Measurements from ENCODE around the gene WDR49. TPM values are rescaled to one million over a fixed set of nuclear protein-coding genes. Genes with fewer than 3 reads are reported as not detected.

The WDR49 gene
- total and polyA plus RNA-seq, 3 experiments from 2014 or later = 0.35 to 0.74 TPM; not detected in 1

DNA sequence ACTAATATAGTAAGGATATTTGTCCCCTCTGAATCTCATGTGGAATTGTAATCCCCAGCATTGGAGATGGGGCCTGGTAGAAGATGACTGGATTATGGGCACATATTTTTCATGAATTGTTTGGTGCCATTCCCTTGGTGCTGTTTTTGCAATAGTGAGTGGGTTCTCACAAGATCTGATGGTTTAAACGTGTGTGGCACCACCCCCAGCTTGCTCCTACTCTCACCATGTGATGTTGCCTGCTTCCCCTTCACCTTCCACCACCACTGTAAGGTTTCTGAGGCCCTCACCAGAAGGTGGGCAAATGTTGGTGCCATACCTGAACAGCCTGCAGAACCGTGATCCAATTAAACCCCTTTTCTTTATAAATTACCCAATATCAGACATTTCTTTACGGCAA is 151.8 kb downstream of the WDR49 start:
- no peak for DNase-seq
- no peak overlapping the region for H3K27ac Mint-ChIP-seq
- no peak overlapping the region for H3K4me3 Mint-ChIP-seq
- peaks cover 0 to 2% (median 0%) of the 10 kb centered on the region in 5 donors for H3K9me3 Mint-ChIP-seq
- H3K36me3 Mint-ChIP-seq = no peaks in the 10 kb centered on the region
- Histone ChIP-seq H3K4me1 (ENCODE audit: insufficient read depth, low read length) (no peaks in the 10 kb centered on the region), H3K9me3 (ENCODE audit: low read length) (no peaks in the 10 kb centered on the region), H3K4me3 (ENCODE audit: low read length) (no peak overlapping the region), H3K27me3 (ENCODE audit: insufficient read depth, low read length, poor library complexity, severe bottlenecking) (no peaks in the 10 kb centered on the region), H3K27ac (ENCODE audit: low read depth, low read length) (no peak overlapping the region), H3K36me3 (ENCODE audit: insufficient read depth, low read length) (no peaks in the 10 kb centered on the region)
- POLR2A ChIA-PET = no interaction called here
- no peaks in the 10 kb centered on the region for H3K4me1 Mint-ChIP-seq
- CTCF ChIA-PET = no interaction called here
- no peaks in the 10 kb centered on the region for H3K27me3 Mint-ChIP-seq

GRCh38 chr3:167497903-167498302 is 155.8 kb downstream of the WDR49 start:
- DNase-seq = no peak
- Mint-ChIP-seq H3K4me3 (no peak overlapping the region), H3K27me3 (no peaks in the 10 kb centered on the region), H3K4me1 (no peaks in the 10 kb centered on the region), H3K36me3 (no peaks in the 10 kb centered on the region), H3K9me3 (peaks cover 0 to 2% (median 2%) of the 10 kb centered on the region in 5 donors), H3K27ac (no peak overlapping the region)
- H3K4me3 ChIP-seq (ENCODE audit: low read length) = no peak overlapping the region
- H3K4me1 ChIP-seq (ENCODE audit: insufficient read depth, low read length) = no peaks in the 10 kb centered on the region
- no peaks in the 10 kb centered on the region for H3K9me3 ChIP-seq (ENCODE audit: low read length)
- ChIA-PET POLR2A (no interaction called here), CTCF (no interaction called here)
- H3K27ac ChIP-seq (ENCODE audit: low read depth, low read length) = no peak overlapping the region
- no peaks in the 10 kb centered on the region for H3K36me3 ChIP-seq (ENCODE audit: insufficient read depth, low read length)
- no peaks in the 10 kb centered on the region for H3K27me3 ChIP-seq (ENCODE audit: insufficient read depth, low read length, poor library complexity, severe bottlenecking)

DNA sequence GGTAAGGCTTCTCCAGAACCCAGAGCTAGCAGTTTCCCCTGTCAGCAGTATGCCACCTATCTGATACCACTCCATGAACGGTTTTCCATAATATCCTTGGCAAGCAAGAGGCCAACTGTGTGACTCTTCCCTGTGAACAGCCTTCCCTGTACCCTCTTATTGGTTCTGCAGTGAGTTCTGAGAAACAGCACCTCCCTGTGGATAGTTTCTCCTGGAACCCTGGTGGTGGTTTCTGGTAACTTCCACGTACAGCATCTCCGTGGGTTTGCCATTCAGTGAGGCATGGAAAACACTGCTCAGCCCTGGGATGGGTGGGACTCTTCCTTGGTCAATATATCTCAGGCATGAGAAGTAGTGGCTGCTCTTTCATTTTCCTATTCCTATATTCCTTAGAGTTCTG is 160.5 kb downstream of the WDR49 start:
- H3K36me3 ChIP-seq (ENCODE audit: insufficient read depth, low read length) = no peaks in the 10 kb centered on the region
- no peaks in the 10 kb centered on the region for H3K9me3 ChIP-seq (ENCODE audit: low read length)
- no peak overlapping the region for H3K27ac ChIP-seq (ENCODE audit: low read depth, low read length)
- H3K4me3 ChIP-seq (ENCODE audit: low read length) = no peak overlapping the region
- ChIA-PET CTCF (no interaction called here), POLR2A (no interaction called here)
- Mint-ChIP-seq H3K27me3 (no peaks in the 10 kb centered on the region), H3K4me3 (no peak overlapping the region), H3K27ac (no peak overlapping the region), H3K4me1 (no peaks in the 10 kb centered on the region), H3K9me3 (peaks cover 0 to 4% (median 0%) of the 10 kb centered on the region in 5 donors), H3K36me3 (no peaks in the 10 kb centered on the region)
- no peak for DNase-seq
- H3K4me1 ChIP-seq (ENCODE audit: insufficient read depth, low read length) = no peaks in the 10 kb centered on the region
- H3K27me3 ChIP-seq (ENCODE audit: insufficient read depth, low read length, poor library complexity, severe bottlenecking) = no peaks in the 10 kb centered on the region

GRCh38 chr3:167491621-167492020 is 162.1 kb downstream of the WDR49 start:
- Mint-ChIP-seq H3K4me1 (no peaks in the 10 kb centered on the region), H3K36me3 (no peaks in the 10 kb centered on the region), H3K4me3 (no peak overlapping the region), H3K27ac (no peak overlapping the region), H3K27me3 (no peaks in the 10 kb centered on the region), H3K9me3 (peaks cover 0 to 4% (median 2%) of the 10 kb centered on the region in 5 donors)
- POLR2A ChIA-PET = no interaction called here
- CTCF ChIA-PET = no interaction called here
- H3K36me3 ChIP-seq (ENCODE audit: insufficient read depth, low read length) = no peaks in the 10 kb centered on the region
- H3K4me1 ChIP-seq (ENCODE audit: insufficient read depth, low read length) = no peaks in the 10 kb centered on the region
- no peak overlapping the region for H3K27ac ChIP-seq (ENCODE audit: low read depth, low read length)
- H3K27me3 ChIP-seq (ENCODE audit: insufficient read depth, low read length, poor library complexity, severe bottlenecking) = no peaks in the 10 kb centered on the region
- H3K9me3 ChIP-seq (ENCODE audit: low read length) = no peaks in the 10 kb centered on the region
- no peak for DNase-seq
- H3K4me3 ChIP-seq (ENCODE audit: low read length) = no peak overlapping the region

DNA sequence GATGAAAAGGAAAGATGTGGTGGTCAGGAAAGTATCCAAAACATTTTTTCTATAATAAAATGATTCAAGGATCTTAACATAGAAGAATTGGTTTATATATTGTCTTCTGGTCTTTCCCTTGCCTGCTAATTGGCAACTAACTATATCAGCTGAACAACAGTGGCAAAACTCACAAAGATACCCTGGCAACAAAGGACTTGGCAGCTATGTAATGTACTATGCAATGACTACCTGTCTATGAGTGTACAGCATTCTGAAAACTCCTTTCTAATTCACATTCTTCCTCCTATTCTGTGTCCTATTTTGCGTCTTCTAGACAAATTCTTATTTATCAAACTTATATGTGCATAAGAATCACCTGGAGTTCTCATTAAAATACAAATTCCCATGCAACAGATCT is 164.2 kb downstream of the WDR49 start:
- no peaks in the 10 kb centered on the region for H3K4me1 Mint-ChIP-seq

GRCh38 chr3:167487556-167487955 is 166.2 kb downstream of the WDR49 start:
- ChIA-PET POLR2A (no interaction called here), CTCF (no interaction called here)
- Mint-ChIP-seq H3K4me3 (no peak overlapping the region), H3K27me3 (no peaks in the 10 kb centered on the region), H3K4me1 (no peaks in the 10 kb centered on the region), H3K36me3 (no peaks in the 10 kb centered on the region), H3K27ac (no peak overlapping the region), H3K9me3 (peaks cover 0 to 15% (median 0%) of the 10 kb centered on the region in 5 donors)
- Histone ChIP-seq H3K4me1 (ENCODE audit: insufficient read depth, low read length) (no peaks in the 10 kb centered on the region), H3K27ac (ENCODE audit: low read depth, low read length) (no peak overlapping the region), H3K27me3 (ENCODE audit: insufficient read depth, low read length, poor library complexity, severe bottlenecking) (no peaks in the 10 kb centered on the region), H3K36me3 (ENCODE audit: insufficient read depth, low read length) (no peaks in the 10 kb centered on the region), H3K4me3 (ENCODE audit: low read length) (no peak overlapping the region), H3K9me3 (ENCODE audit: low read length) (no peaks in the 10 kb centered on the region)
- no peak for DNase-seq

More for the DNA sequence above, 164.2 kb downstream of the WDR49 start:
- Histone ChIP-seq H3K9me3 (ENCODE audit: low read length) (no peaks in the 10 kb centered on the region), H3K36me3 (ENCODE audit: insufficient read depth, low read length) (no peaks in the 10 kb centered on the region), H3K4me3 (ENCODE audit: low read length) (no peak overlapping the region), H3K4me1 (ENCODE audit: insufficient read depth, low read length) (no peaks in the 10 kb centered on the region), H3K27me3 (ENCODE audit: insufficient read depth, low read length, poor library complexity, severe bottlenecking) (no peaks in the 10 kb centered on the region), H3K27ac (ENCODE audit: low read depth, low read length) (no peak overlapping the region)
- Mint-ChIP-seq H3K9me3 (peaks cover 0 to 9% (median 2%) of the 10 kb centered on the region in 5 donors), H3K36me3 (no peaks in the 10 kb centered on the region), H3K27me3 (no peaks in the 10 kb centered on the region), H3K4me3 (no peak overlapping the region), H3K27ac (no peak overlapping the region)
- CTCF ChIA-PET = no interaction called here
- no peak for DNase-seq
- POLR2A ChIA-PET = no interaction called here

DNA sequence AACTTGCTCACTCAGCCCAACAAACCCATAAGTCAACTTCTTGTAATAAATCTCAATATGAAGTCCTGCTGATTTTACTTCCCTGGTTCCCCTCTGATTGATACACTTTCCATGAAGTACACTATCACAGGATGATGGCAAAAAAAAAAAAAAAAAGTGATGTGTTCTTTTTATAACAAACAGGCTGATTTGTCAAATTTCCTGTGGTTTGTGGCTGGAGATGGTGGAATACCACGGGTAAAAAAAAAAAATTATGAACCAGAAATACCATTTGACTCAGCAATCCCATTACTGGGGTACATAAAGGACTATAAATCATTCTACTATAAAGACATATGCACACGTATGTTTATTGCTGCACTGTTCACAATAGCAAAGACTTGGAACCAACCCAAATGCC is 169.2 kb downstream of the WDR49 start:
- Histone ChIP-seq H3K27me3 (ENCODE audit: insufficient read depth, low read length, poor library complexity, severe bottlenecking) (no peaks in the 10 kb centered on the region), H3K4me3 (ENCODE audit: low read length) (no peak overlapping the region), H3K36me3 (ENCODE audit: insufficient read depth, low read length) (no peaks in the 10 kb centered on the region), H3K9me3 (ENCODE audit: low read length) (no peaks in the 10 kb centered on the region), H3K27ac (ENCODE audit: low read depth, low read length) (no peak overlapping the region), H3K4me1 (ENCODE audit: insufficient read depth, low read length) (no peaks in the 10 kb centered on the region)
- peaks cover 0 to 1% of the 10 kb centered on the region in 2 donors for H3K27me3 Mint-ChIP-seq
- ChIA-PET CTCF (no interaction called here), POLR2A (no interaction called here)
- H3K4me1 Mint-ChIP-seq = no peaks in the 10 kb centered on the region
- DNase-seq = no peak
- H3K27ac Mint-ChIP-seq = no peak overlapping the region
- H3K4me3 Mint-ChIP-seq = no peak overlapping the region
- H3K36me3 Mint-ChIP-seq = no peaks in the 10 kb centered on the region
- H3K9me3 Mint-ChIP-seq = peaks cover 0 to 16% (median 2%) of the 10 kb centered on the region in 5 donors

DNA sequence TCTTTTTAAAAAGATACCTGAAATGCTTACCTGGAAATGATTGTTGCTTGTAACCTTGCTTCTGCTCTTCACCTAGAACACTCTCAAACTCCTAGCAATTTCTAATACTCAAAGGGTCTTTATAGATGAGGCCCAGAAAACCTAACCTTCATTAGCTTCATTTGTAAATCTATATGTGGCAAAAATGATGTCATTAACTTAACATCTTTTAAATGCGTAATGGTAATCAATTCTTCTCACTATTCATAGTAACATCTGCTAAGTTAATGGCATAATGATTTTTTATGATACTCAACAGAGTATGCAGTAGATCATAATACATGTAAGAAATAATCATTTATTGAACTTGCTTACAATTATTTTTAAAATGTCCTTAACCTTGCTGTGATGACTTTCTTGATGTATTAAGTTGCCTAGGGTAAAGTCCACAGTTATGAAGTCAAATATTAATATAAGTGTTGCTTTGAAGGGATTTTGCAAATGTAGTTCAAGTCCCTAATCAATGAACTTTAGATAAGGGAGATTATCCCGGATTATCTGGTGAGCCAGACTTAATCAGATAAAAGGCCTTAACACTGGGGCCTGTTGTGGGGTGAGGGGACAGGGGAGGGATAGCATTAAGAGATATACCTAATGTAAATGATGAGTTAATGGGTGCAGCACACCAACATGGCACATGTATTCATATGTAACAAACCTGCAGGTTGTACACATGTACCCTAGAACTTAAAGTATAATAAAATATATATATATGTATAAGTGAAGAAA is 169.8 kb downstream of the WDR49 start:
- no peaks in the 10 kb centered on the region for H3K9me3 ChIP-seq (ENCODE audit: low read length)
- Mint-ChIP-seq H3K4me3 (no peak overlapping the region), H3K27ac (peak overlapping the region in 1 of 8 donors; percentile 10), H3K4me1 (no peaks in the 10 kb centered on the region), H3K27me3 (peaks cover 0 to 1% of the 10 kb centered on the region in 2 donors), H3K36me3 (no peaks in the 10 kb centered on the region), H3K9me3 (peaks cover 0 to 16% (median 2%) of the 10 kb centered on the region in 5 donors)
- no peak overlapping the region for H3K27ac ChIP-seq (ENCODE audit: low read depth, low read length)
- ChIA-PET POLR2A (no interaction called here), CTCF (no interaction called here)
- no peaks in the 10 kb centered on the region for H3K36me3 ChIP-seq (ENCODE audit: insufficient read depth, low read length)
- no peaks in the 10 kb centered on the region for H3K4me1 ChIP-seq (ENCODE audit: insufficient read depth, low read length)
- H3K4me3 ChIP-seq (ENCODE audit: low read length) = no peak overlapping the region
- no peak for DNase-seq
- H3K27me3 ChIP-seq (ENCODE audit: insufficient read depth, low read length, poor library complexity, severe bottlenecking) = no peaks in the 10 kb centered on the region

Measured in CD8-positive, alpha-beta memory T cell (primary cell).